Measurements from ENCODE around the gene COL4A1.
"Not testable (repeated sequence)": the region's sequence is repeated elsewhere in the genome, so short reads cannot be mapped to it uniquely, and the experiment has no call there.

Gene COL4A1

DNA sequence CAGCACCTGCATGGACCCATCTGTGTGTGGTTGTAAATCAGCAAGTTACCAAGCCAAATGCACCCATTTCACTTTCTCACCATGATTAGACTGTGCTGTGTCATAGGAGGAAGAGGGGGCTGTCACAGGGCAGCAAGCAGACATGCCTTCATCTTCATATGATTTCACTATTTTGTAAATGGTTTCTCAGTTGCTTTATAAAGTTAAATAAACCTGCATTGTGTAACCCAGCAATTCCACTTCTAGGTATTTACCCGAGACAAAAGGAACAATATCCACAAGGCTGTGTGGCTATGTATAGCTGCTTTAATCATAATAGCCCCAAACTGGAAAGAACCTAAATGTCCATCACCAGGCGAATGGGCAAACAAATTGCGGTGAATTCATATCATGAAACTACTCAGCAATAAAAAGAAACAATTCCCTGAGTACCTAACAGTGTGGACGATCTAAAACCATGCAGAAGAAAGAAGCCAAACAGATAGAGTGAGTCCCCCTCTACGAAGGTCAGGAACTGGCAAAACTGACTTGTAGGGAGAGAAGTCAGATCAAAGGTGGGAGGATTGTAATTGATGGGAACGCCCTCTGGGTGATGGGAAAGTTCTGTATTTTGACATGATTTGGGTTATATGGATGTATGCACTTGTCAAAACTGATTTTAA is 185.4 kb downstream of the COL4A1 start:
- no peak overlapping the region for H3K4me3 ChIP-seq (ENCODE audit: low read length)
- no peak for DNase-seq (ENCODE audit: low read depth, low spot score)

DNA sequence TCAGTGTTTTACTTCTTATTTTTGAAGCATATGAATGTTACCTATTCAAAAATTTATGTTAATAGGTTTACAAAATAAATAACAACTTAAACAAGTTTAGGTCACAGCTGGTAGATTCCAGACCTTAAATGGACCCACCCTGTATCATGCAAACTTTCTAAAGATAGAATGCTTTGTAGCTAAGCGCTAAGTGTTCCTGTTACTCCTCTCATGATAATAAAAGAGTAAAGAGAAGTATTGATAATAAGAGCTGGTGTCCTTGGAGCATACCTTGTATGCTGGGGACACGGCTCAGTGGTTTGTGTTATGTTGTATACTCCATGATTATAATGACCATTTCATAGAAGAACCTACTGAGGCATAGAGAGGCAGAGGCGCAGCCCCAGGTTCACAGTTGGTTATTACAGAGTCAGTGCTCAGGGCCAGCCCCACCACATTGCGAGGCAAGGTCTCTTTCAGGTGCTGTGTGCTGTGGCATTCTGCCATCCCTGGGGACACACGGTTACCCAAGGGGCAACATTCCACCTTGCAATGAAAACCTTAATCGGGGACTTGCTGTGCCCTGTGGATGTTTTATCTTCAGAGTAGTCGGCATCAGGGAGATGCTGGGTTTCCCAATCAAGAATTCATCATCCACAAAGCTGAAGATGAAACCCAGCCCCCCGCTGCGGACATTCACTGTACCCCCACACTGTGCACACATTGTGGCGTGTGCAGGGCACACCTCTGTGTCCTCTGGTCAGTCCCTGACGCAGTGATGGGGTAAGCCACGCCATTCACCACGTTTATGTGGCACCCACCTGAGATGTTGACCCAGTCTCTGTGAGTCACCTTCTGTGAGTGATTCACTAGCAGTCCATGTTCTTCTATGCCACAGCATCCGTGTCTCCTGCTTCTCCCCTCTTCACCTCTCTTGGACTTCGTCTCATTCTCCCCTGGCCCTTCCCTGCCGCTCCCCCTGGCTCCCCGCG is 186.7 kb downstream of the COL4A1 start:
- H3K4me3 ChIP-seq (ENCODE audit: low read length), result no peak overlapping the region
- no peak for DNase-seq (ENCODE audit: low read depth, low spot score)

DNA sequence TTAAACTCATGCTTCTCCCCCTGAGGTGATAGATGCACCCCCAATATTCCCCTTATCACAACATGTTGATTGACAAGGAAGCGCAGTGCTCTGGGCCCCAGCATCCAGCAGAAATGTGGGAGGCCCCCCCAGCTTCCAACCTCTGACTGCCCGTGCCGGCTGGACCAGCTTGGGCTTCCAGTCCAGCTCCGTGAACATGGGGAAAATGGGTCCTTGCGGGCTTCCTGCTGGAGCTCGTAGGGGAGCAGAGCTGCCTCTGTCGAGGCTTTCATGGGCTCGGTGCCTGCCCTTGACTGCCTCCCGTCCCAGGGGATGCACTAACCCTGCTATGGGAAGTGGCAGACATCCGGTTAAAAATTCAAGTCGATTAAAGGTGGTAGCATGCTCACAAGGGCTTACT is 188.9 kb downstream of the COL4A1 start:
- no peak for DNase-seq (ENCODE audit: low read depth, low spot score)
- H3K4me3 ChIP-seq (ENCODE audit: low read length), result no peak overlapping the region

DNA sequence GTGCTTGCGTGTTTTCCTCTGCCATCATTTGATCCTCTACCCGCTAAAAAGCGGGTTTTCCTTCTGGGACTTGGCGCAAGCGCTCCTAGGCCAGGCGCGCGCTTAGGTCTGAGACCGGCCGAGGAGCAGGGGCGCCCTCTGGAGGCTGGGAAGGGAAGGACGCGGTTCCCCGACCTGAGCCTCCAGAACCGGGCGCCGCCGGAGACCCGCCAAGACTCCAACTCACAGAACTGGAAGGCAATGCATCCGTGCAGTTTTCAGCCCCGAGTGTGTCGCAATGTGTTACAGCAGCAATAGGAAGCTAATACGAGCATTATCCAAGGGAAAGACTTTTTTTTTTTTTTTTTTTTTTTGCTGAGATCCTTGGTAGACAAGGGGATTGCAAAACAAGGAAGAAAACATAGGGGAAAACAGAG is 190.9 kb downstream of the COL4A1 start:
- peak; percentile 10 for DNase-seq (ENCODE audit: low read depth, low spot score)
- no peak overlapping the region for H3K4me3 ChIP-seq (ENCODE audit: low read length)

DNA sequence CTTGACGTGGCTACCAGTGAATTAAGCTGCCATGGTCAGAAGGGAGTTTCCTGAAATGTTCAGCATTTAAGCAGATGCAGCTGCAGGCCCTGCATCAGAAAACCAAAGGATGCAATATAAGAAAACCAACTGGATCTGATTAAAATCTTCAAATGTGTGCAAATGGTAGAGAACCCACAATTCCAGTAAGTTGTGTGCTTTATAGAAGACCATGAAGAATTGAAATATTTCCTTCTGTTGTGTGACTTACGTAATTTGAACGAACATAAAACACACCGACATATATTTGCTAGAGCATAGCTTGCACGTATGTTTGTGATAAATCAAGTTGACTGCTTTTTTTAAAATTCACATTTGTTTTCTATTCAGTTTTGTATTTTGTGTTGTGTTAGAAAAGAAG is 191.4 kb downstream of the COL4A1 start:
- H3K4me3 ChIP-seq (ENCODE audit: low read length), result no peak overlapping the region
- no peak for DNase-seq (ENCODE audit: low read depth, low spot score)

DNA sequence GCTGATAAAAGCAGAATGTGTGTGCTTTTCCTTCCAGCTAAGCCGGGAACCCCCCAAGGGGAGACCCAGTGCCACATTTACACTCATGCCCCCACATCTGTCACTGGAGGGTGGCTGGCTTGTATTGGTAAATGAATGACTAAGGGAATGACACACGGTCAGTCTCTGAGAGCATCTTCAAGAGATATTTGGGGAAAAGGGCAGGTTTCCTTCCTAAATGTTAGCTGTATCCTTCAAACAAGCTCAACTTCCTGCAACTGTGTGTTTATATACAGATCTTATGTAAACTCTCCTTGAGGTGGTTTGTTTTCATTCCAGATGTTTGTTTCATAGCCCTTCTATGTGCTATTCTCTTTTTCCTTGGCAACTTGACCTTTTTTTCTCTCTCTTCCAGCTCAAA is 192.6 kb downstream of the COL4A1 start:
- no peak overlapping the region for H3K4me3 ChIP-seq (ENCODE audit: low read length)
- no peak for DNase-seq (ENCODE audit: low read depth, low spot score)

DNA sequence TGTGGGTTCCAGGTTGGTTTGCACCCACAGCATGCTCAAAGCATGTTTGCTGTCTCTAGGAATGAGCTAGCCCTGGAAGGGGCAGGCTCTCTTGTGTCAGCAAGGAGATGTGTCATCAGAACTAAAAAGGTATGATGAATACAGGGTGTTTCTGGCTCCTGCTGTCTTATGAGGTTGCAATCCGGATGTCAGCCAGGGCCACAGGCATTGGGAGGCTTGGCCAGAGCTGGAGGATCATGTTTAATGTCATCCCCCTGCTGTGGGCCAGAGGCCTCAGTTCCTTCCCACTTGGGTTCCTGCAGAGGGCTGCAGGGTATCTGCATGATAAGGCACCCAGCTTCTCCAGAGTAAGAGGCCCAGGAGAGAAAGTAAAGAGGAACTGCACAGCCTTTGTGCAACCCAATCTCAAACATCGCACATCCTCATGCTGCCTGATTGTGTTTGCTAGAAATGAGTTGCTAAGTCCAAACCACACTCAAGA is 193.6 kb downstream of the COL4A1 start:
- no peak for DNase-seq (ENCODE audit: low read depth, low spot score)

DNA sequence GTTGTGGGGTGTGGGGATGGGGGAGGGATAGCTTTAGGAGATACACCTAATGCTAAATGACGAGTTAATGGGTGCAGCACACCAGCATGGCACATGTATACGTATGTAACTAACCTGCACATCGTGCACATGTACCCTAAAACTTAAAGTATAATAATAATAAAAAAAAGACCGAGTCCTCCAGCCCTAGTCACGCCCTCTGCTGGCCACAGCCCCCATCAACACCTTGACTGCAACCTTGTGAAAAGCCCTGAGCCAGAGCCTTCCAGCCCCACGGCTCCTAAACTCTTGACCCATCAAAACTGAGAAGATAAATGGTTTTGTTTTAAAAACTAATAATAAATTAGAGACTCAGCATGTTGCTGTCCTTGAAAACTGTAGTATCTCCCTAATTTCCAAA is 194.6 kb downstream of the COL4A1 start:
- not testable (repeated sequence) for H3K4me3 ChIP-seq (ENCODE audit: low read length); DNase-seq (ENCODE audit: low read depth, low spot score)

More for the DNA sequence above, 193.6 kb downstream of the COL4A1 start:
- H3K4me3 ChIP-seq (ENCODE audit: low read length), result no peak overlapping the region

DNA sequence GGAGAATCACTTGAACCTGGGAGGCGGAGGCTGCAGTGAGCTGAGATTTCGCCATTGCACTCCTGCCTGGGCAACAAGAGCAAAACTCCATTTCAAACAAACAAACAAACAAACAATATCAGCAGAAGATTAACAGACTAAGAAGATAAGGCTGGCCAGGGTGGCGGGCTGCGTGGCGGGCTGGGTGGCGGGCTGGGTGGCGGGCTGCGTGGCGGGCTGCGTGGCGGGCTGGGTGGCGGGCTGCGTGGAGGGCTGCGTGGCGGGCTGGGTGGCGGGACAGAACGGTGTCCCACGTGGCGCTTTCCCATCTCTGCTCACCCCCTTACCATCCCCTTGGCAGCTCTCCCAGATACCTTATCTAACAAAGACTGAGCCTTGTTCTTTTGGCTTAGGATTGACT is 196.2 kb downstream of the COL4A1 start:
- no peak overlapping the region for H3K4me3 ChIP-seq (ENCODE audit: low read length)
- DNase-seq (ENCODE audit: low read depth, low spot score), result no peak

DNA sequence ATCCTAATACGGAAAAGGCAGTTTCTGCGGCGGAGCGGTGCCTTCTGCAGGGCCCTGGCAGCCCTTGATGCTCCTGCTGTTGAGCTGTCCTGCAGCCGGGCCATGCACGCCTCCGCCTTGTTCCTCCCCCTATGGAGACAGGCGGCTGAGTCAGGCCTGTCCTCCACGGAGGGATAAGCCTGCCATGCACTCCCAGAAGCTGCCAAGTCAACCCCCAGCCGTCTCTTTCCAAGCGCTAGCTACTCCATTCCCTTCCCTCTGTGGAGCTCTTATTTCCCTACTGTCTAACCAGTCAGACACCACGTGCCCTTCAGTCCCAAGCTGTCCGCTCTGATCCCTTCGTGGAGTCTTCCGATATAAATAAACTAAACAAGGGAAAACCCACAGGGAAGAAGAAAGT is 197.0 kb downstream of the COL4A1 start:
- no peak for DNase-seq (ENCODE audit: low read depth, low spot score)
- no peak overlapping the region for H3K4me3 ChIP-seq (ENCODE audit: low read length)

DNA sequence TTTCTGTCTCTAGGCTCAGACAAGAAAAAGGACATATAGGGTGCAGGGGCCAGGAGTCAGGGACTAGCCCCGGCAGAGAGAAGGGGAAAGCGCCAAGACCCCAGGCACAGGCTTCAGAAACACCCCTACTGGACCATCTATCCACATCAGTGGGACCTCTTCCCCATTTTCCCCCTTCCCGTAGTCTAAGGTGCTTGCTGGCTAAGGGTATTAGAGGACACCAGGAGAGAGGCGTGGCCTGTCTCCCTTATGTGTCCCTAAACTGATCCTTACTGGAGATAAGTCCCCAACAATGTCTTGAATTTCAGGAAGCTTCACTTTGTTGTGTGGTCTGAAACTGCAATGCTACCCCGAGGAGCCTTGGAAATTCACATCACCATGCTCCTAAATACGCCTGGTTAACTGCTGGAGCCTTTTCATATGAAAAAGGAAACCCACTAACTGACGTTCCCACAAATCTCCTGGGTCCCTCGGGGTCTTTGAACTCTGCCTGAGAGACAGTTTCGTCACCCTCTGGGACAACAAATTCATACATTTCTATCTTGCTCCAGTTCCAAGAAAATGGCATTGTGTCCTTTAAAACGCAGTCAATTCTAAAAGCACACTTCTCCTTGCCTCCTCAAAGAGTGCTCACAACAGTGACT is 197.7 kb downstream of the COL4A1 start:
- DNase-seq (ENCODE audit: low read depth, low spot score), result no peak
- H3K4me3 ChIP-seq (ENCODE audit: low read length), result no peak overlapping the region

DNA sequence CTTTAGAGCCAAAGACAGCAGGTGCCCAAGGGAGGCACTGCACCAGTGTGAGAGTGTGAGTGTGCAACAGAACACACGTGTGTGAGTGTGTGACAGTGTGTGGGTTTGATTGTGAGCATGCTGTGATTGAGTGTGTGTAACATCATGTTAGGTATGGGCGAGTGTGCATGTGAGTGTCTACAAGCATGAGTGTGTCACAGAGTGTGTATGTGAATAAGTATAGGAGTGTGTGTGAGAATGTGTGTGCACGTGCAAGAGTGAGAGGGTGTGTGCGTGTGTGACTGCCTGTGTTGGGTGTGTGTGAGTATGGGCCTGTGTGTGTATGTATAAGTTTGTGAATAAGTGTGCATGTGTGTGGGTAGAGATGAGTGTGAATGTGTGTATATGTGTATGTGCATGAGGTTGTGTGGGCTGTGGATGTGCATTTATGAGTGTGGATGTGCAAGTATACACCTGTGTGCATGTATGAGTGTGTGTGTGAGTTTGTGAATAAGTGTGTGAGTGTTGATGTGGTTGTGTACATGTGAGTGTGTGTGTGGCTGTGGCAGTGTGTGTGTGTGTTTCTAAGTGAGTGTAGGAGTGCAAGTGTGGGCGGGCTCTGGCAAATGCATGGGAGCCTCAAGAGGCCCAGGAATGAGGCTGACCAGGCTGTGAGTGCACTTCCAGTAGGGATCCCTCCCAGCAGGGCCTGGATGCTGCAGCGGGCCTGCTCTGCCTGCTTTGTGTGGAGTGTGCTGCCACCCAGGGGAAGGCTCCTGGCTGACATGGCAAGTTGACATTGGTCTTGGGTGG is 198.4 kb downstream of the COL4A1 start:
- DNase-seq (ENCODE audit: low read depth, low spot score), result no peak
- H3K4me3 ChIP-seq (ENCODE audit: low read length), result no peak overlapping the region

DNA sequence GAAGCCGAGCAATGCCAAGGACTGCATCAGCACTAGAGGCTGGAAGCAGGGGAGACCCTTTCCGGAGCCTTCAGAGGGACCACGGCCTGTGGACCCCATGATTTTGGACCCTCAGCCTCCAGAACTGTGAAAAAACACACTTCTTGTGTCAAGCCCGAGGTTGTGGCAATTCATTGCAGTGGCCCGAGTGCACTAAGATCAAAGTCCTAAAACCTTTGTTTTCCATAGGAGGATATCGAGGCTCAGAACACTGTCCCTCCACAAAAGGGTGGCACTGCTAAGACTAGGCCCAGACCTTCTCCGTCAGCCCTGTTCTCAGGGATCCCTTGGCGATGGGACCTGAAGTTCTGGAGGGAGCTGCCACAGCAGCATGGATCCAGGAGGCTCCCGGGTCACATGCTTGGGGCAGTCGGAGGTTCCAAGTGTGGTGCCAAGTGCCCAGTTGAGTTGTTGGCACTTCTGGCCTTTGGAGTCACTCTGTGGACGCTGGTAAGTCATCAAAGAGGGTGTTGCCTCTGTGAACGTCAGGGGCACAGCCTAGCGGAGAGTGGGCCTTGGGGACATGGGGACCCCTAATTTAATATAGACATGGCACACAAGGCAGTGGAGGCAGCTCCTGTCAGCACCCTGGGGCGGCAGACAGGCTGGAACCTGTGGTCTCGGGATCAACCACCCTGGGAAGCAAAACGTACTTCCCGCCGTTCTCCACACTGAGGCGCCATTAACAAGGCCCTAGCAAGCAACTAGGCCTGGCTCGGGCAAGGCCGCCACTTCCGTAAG is 199.2 kb downstream of the COL4A1 start:
- H3K4me3 ChIP-seq (ENCODE audit: low read length), result no peak overlapping the region
- no peak for DNase-seq (ENCODE audit: low read depth, low spot score)

DNA sequence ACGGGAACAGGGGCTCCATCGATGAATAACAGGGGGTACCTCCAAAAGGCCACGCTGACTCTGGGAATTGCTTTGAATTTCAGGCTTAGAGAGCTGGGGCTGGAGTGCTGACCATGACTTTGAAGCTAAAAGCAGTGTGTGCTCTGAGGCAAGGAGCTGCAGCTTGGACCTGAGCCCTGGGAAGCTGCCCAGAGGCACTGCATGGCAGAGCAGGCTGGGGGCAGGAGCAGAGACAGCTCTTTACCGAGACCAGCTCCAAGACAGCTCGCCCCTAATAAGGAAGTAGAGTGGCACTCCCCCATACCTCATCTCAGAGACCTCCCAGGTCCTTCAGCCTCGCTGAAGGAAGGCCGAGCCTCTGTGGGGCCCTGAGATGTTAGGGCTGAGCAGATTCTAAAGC is 200.2 kb downstream of the COL4A1 start:
- DNase-seq (ENCODE audit: low read depth, low spot score), result no peak
- H3K4me3 ChIP-seq (ENCODE audit: low read length), result no peak overlapping the region

DNA sequence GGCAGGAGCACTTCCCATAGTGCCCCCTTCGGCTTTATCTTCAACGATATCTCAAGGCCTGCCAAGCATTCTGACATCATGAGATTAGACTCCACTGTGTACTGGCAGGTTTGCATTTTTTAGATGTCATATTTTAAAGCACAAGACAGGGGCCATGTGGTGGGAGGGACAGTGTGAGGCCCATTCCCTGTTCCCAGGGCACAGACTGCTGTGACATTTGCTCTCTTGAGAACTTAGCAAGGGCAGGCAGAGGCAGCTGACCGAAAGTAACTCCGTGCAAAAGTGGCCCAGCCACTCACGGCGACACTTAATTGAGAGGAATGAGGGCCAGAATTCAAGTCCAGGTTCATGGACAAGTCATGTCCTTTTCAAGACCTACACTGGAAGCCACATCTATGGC is 201.8 kb downstream of the COL4A1 start:
- H3K4me3 ChIP-seq (ENCODE audit: low read length), result no peak overlapping the region
- DNase-seq (ENCODE audit: low read depth, low spot score), result no peak

DNA sequence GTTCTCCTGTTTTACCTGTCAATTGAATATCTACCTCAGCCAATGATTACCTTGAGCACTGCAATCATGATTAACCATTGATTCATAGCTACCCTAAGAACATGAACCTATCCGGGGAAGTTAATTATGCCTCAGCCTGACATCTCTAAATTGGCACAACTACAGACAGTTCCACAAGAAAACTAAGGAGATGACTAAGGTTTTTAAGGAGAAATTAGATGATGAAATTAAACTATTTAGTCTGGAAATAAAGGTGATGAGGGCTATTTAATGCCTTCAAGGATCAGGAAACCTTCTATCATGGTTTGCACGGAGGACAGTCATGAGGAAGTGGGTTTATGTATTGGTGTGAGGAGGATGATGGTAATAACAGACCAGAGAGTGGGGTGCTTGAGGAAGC is 203.4 kb downstream of the COL4A1 start:
- DNase-seq (ENCODE audit: low read depth, low spot score), result no peak
- H3K4me3 ChIP-seq (ENCODE audit: low read length), result no peak overlapping the region

DNA sequence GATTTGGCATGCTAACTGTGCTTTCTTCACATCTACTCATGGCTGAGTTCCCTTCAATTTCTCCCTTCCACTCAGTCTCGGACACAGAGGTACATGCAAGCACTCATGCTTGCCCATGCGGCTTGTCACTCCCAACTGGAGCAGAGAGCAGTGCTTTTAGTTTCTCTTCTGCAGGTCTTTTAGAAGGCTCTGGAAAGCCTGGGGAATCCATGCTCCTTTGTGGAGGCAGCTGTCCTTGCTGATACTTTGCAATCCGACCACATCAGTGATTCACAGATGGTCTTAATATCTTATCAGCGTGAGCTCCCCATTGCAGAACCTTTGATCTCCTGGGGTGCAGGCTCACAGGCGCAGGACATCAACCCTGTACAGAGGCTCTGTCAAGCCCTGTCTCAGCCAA is 203.9 kb downstream of the COL4A1 start:
- H3K4me3 ChIP-seq (ENCODE audit: low read length), result no peak overlapping the region
- DNase-seq (ENCODE audit: low read depth, low spot score), result no peak

DNA sequence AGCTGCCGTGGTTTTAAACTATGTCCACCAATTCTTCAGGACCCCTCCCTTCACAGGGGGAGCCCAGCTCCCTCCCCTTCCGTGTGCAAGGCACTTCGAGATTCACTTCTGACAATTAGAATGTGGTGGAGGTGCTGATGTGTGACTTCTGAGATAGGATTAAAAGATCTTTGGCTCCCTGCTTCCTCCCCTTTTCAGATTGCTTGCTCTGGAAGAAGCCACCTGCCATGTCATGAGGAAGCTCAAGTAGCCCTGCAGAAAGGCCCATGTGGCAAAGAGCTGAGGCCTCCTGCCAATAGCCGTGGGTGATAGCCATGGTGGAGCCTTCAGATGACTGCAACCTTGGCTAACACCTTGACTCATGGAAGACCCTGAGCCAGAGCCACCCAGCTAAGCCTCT is 204.9 kb downstream of the COL4A1 start:
- H3K4me3 ChIP-seq (ENCODE audit: low read length), result no peak overlapping the region
- DNase-seq (ENCODE audit: low read depth, low spot score), result no peak
